Choroid plexus epithelial cell (primary cell): ENCODE results near the gene TPO.
"Not testable (repeated sequence)": the region's sequence is repeated elsewhere in the genome, so short reads cannot be mapped to it uniquely, and the experiment has no call there.

ENCODE experiments used
- DNase-seq: peaks from one replicate; pipeline ENCODE4 v3.0.0-alpha.2; 2010; ENCODE audit warnings: low read depth
- H3K4me3 ChIP-seq: 2 replicates; pipeline ENCODE4 v1.5.1; 2011; ENCODE audit warnings: low read depth, mild to moderate bottlenecking, control low read depth, low read length, moderate library complexity
- CTCF ChIP-seq: conservative IDR thresholded peaks from 2 replicates; pipeline ENCODE4 v1.5.1; 2011; ENCODE audit warnings: low read depth, mild to moderate bottlenecking, control low read depth, inconsistent platforms, low read length, moderate library complexity

The TPO gene

GRCh38 chr2:1515986-1516797 is 102.9 kb downstream of the TPO start:
- DNase-seq = no peak
- no peak for TF ChIP-seq CTCF
- no peak overlapping the region for H3K4me3 ChIP-seq

GRCh38 chr2:1516798-1517060 is 103.5 kb downstream of the TPO start:
- H3K4me3 ChIP-seq = no peak overlapping the region
- DNase-seq = no peak
- TF ChIP-seq CTCF = no peak

GRCh38 chr2:1517291-1517690 is 104.0 kb downstream of the TPO start:
- not testable (repeated sequence) for H3K4me3 ChIP-seq, DNase-seq

- DNase-seq = no peak
- H3K4me3 ChIP-seq = no peak overlapping the region
- TF ChIP-seq CTCF = no peak
Measured at GRCh38 chr2:1517786-1518185, 104.5 kb downstream of the TPO start.

- TF ChIP-seq CTCF = no peak
- H3K4me3 ChIP-seq = no peak overlapping the region
- peak; percentile 11 for DNase-seq
Measured at GRCh38 chr2:1518331-1518803, 105.1 kb downstream of the TPO start.

GRCh38 chr2:1518867-1519530 is 105.7 kb downstream of the TPO start:
- no peak overlapping the region for H3K4me3 ChIP-seq
- DNase-seq = peak; percentile 67
- peak; percentile 16 for TF ChIP-seq CTCF

GRCh38 chr2:1521191-1521877 is 108.1 kb downstream of the TPO start:
- H3K4me3 ChIP-seq = no peak overlapping the region
- DNase-seq = no peak
- no peak for TF ChIP-seq CTCF
